ENCODE data around the gene WDR41.

- TF ChIP-seq CTCF (IDR thresholded peaks at IDR 0.05), result no peak
- TF ChIP-seq POLR2A (IDR thresholded peaks at IDR 0.05), result no peak
- no peak for TF ChIP-seq EP300 (IDR thresholded peaks at IDR 0.05)
Measured at GRCh38 chr5:77454123-77454522, 38.0 kb downstream of the WDR41 start.
